Fibroblast of skin of back (primary cell): ENCODE results near the gene IL1RAP.
A peak's percentile ranks its signal among the peaks of the same experiment; 100 is the strongest.

ENCODE experiments used
- DNase-seq: peaks from one replicate; pipeline ENCODE4 v3.0.0-alpha.2; 2013

The IL1RAP gene

DNA sequence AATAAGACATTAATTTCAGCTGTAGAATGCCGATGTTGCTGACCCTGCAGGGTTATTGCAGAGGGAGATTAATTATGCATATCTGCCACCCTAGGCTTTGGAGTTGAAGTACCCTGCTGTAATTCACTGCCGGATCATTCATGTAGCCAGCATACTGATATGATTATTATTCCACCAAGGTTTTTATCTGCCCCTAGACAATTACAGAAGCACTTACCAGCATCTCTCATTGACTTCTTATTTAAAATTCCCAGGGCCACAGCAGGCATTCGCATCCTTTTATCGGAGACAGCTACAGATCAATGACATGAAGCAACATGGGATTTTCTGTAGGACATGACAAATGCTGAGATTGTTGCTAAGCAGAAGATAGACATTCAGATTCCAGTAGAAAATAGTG, 31.3 kb downstream of the IL1RAP start:
- DNase-seq, result no peak

DNA sequence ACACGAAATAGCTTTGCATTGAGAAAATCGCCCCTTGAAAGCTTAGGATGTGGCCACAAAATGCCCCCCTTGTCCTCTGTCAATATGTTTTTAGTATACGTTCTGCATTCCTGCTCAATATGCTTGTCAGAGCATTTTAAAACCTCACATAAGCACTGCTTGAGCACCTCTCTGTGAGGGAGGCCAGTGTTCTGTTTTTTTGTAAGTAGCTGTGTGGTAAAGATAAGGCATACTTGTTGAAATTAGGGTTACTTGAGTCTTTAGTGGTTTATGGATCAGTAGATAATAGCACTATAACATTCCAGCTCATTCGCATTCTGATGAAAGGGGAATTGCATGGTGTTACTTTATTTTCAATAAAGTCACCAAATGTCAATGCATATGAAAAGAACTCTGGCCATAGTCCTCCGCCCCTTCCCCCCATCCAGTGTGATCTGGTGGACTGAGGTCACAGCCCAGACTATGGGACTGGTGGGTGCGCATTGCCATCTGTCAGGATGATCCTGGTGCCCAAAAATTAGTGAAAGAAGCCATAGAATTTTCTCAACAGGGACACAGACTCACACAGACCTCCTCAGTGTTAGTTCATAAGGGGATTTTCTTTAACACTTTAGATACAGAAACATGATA, 33.1 kb downstream of the IL1RAP start:
- DNase-seq, result no peak

- no peak for DNase-seq
Observed at GRCh38 chr3:190548031-190548656, 34.3 kb downstream of the IL1RAP start.

- no peak for DNase-seq
Observed at GRCh38 chr3:190552021-190552420, 38.1 kb downstream of the IL1RAP start.

- DNase-seq, result no peak
Observed at GRCh38 chr3:190552969-190553759, 39.3 kb downstream of the IL1RAP start.

GRCh38 chr3:190554197-190554596, 40.3 kb downstream of the IL1RAP start:
- DNase-seq, result no peak

DNA sequence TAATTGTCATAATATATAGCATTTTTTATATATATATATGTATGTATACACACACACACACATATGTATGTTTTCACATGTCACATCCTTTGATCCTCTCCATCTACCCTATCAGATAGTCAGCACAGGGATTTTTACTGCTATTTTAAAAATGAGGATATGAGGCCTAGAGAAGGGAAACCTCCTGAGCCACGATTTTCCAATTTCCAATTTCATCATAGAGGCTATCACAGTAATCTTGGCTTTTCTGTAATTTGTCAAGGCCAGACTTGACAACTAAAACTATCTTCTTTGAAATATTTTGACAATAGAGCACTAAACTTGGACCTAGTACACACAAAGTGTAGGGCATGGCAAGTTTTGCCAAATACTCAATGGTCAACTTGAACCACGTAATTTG, 42.5 kb downstream of the IL1RAP start:
- DNase-seq, result no peak

GRCh38 chr3:190557296-190557695, 43.4 kb downstream of the IL1RAP start:
- no peak for DNase-seq

GRCh38 chr3:190558316-190558715, 44.4 kb downstream of the IL1RAP start:
- DNase-seq, result no peak

GRCh38 chr3:190558796-190559195, 44.9 kb downstream of the IL1RAP start:
- no peak for DNase-seq

GRCh38 chr3:190560013-190560895, 46.4 kb downstream of the IL1RAP start:
- DNase-seq, result no peak

- DNase-seq, result peak; percentile 33
Observed at GRCh38 chr3:190562866-190563510, 49.1 kb downstream of the IL1RAP start.

DNA sequence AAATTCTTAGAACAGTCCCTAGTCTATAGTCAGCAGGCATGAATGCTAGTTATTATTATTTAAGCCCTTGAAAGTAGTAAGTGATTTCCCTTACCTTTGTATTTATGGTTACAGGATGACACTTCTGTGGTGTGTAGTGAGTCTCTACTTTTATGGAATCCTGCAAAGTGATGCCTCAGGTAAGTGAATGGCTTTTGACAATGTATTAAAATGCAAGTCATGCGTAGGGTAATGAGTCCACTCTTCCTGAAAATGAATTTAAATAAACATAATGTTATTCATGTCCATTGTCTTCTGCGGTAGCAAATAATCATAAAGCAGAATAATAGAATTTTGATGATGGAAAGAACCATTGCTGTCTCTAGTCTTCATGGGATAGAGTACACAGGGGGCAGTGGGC, 50.3 kb downstream of the IL1RAP start:
- no peak for DNase-seq

DNA sequence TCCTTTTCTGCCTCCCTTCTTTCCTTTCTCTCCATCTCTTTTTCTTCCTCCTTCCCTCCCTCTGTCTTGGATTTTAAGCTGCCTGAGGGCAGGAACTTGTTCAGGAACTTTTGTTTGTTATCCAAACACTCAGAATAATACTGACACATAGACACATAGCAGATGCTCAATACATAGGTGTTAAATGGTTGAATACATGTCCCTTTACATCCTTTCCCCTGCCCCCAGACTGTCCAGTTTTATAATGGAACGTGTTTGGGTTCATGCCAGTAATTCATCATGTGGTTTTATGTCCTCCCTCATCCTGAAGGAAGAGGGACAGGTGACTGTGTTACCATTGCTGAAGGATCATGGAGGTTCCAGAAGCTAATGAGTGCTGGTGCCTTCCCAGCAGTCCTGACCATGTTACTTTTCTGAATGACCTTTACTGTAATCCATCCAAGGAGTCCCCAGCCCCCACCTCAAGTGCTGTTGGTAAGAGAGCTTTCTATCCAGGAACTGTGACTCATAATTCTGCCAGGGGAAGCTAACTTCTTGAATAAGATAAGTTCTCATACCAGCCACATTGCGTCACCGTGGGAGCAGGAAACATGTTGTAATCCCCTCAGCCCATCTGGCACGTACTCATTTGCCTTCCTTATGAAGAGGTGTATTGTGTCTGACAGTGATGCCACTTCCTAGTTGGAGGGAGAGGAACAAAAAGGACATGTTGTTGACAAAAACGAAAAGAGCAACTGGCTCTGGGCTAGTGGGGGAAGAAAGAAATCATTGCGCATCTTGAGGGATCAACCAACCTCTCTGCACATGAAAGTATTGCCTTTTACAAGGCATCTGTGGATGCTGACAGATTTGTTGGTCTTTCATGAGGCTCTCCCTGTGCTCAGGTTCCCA, 52.4 kb downstream of the IL1RAP start:
- peak; percentile 100 for DNase-seq

GRCh38 chr3:190568036-190568435, 54.2 kb downstream of the IL1RAP start:
- DNase-seq, result no peak

DNA sequence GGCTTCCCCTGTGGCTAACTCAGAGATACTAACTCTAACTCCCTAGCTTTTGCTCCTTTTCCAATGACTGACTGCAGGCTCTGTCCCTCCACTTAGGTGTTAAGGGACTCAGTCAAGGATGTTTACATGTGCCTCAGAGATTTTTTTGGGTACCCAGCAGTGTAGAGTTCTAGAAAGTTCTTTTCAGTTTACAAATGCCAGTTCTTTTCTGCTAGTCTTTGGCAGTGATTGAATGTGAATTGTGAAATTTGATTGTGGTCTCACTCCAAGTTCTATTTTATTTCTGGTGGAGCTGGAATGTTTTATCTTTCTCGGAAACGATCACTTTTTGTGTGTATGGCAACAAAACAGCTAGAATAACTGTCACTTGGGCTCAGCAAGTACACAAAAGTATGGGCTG, 60.6 kb downstream of the IL1RAP start:
- DNase-seq, result no peak

GRCh38 chr3:190575437-190576185, 61.7 kb downstream of the IL1RAP start:
- DNase-seq, result no peak

- no peak for DNase-seq
Observed at GRCh38 chr3:190577225-190577624, 63.3 kb downstream of the IL1RAP start.

DNA sequence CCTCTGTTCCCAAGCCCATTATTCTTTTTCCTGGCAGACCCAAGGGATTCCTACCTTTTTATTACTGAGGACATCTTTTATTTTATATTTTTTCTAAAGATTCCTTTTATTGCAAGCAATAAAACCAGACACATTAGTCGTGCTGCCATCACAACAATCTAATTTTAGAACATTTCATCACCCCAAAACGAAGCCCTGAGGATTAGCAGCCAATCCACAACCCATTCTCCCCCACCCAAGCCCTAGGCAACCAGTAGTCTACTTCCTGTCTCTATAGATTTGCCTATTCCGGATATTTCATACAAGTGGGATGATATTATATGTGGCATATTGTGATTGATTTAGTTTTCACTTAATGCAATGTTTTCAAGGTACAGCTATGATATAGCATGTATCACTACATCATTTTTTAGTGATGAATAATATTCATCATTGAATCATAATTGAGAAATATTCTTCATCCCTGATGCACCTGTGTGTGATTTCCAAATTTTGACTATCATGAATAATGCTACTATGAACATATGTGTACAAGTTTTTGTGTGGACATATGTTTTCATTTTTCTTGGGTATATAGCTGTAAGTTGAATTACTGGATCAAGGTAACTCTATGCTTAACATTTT, 65.7 kb downstream of the IL1RAP start:
- no peak for DNase-seq

- no peak for DNase-seq
Observed at GRCh38 chr3:190580417-190580816, 66.5 kb downstream of the IL1RAP start.
